HL-60 (cell line): Measurements from ENCODE around the gene SLC25A2.

Source experiments
- CTCF ChIP-seq: IDR thresholded peaks from one replicate; pipeline ENCODE4 v1.5.1; 2011; ENCODE audit warnings: low read length, control low read depth, inconsistent platforms; ENCODE audit not compliant: insufficient read depth
- GABPA ChIP-seq: IDR thresholded peaks from 2 replicates; pipeline ENCODE4 v1.6.1; 2012; ENCODE audit warnings: low read depth
- POLR2AphosphoS5 ChIP-seq: IDR thresholded peaks from 2 replicates; pipeline ENCODE4 v1.6.1; 2012; ENCODE audit warnings: low read depth
- REST ChIP-seq: IDR thresholded peaks from 2 replicates; pipeline ENCODE4 v1.6.1; 2012; ENCODE audit warnings: low read depth; ENCODE audit not compliant: insufficient replicate concordance
- SPI1 ChIP-seq: IDR thresholded peaks from 2 replicates; pipeline ENCODE4 v1.6.1; 2012; ENCODE audit warnings: low read depth, mild to moderate bottlenecking, borderline replicate concordance

GRCh38 chr5:141319699-141320098 lies 15.8 kb upstream of the SLC25A2 start:
- TF ChIP-seq CTCF (no peak), GABPA (no peak), POLR2AphosphoS5 (no peak), SPI1 (no peak), REST (no peak)
